Measurements from ENCODE around the gene CLIP3.
"Not testable (repeated sequence)": the region's sequence is repeated elsewhere in the genome, so short reads cannot be mapped to it uniquely, and the experiment has no call there.

Gene CLIP3

DNA sequence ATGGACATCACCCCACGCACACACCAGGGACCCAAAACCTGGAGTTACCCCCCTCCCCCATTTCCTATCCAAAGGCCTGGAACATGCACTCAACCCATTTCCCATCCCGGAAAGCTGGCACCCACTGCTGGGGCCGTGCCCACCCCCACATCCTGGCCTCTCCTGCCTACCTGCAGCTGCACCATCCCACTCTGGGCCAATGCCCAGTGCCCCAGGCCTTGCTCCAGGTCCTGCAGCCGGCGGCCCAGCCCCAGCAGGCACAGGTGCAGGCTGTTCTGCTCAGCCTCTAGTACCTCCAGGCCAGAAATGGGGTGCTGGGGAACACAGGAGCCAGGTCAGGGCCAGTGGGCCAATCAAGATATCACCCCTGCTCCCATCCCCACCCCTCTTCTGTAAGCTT, 25.7 kb downstream of the CLIP3 start:
- DNase-seq = no peak

DNA sequence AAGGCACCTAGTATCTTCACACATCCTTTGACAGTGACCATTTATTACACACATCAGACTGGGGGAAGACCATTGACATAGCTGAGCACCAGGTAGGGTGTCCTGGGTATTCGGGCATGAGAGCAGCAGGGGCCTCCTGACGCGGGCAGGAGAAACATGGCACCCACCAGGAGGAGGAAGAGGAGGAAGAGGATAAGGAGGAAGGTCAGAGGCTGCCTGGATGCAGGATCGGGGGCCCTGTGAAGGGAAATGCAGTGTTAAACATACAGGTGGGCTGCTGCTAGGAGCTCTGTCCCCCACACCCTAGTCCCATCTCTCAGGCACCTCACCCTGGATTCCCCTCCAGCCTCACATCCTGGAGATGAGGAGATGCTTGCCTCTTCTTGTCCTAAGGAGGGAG, 29.4 kb downstream of the CLIP3 start:
- DNase-seq = no peak

DNA sequence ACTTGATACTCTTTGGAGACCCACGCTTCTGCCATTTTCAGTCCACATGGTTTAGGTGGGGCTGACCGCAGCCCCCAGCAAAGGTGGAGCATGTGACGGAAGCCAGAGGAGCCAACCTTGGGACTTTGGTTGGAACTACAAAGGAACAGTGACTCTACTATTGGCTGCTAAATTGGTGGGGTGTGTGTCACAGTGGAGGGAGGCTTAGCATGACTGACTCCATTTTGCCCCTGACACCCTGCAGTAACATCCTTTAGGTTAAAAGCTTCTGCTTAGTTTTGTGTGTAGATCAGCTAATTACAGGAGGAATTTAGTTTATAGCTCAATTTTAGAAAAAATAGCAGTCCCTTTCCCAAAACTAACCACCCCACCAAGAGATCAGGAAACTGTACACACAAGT, 31.1 kb downstream of the CLIP3 start:
- DNase-seq = no peak

DNA sequence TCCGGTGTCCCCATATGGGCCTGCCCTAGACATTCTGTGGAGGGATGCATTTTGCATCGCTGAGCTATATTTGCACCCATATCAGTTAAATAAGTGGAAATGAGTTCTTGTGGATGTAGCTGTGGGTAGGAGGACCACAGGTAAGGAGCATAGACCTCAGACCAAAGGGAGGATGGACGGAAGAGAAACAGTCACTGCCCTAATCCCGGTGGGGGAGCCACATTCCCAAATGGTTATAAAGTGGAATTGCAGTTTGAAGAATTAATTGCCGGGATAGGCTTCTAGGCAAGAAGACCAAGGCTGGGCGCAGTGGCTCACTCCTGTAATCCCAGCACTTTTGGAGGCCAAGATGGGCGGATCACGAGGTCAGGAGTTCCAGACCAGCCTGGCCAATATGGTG, 35.9 kb downstream of the CLIP3 start:
- DNase-seq = no peak

DNA sequence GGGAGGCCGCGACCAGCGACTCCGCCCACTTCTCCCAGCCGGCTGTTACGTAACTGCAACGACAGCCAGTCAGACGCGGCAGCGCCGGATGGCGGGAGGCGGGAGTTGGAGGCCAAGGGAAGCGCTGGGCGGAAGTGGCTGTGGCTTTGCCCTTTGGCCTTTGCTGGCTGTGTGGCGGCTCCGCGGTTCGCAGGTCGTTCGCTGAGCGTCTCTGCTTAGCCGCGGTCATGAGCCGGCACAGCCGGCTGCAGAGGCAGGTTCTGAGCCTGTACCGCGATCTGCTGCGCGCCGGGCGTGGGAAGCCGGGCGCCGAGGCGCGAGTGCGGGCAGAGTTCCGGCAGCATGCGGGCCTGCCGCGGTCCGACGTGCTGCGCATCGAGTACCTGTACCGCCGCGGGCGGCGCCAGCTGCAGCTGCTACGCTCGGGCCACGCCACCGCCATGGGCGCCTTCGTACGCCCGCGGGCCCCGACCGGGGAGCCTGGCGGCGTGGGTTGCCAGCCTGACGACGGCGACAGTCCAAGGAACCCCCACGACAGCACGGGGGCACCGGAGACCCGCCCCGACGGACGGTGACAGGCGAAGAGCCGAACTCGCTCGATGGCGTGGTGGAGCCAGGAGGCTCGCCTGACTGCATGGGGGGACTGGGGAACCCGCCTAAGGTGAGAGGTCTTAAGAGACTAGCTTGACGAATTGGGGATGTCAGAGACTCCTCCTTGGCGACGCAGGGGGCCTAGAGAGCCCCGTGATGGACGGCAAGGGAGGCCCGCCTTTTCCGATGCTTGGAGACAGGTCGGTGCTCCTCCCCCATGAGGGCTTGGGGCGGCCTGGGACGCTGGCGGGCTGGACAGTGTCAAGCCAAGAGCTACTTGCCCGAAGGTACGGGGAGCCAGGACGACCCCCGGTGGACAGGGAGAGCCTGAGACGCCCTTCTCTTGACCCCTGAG, 37.4 kb downstream of the CLIP3 start, which contains the start of gene SDHAF1:
Gene SDHAF1 (plus strand): TSS at position 141 of the 946 bp plus-strand sequence. CDS start 87 bp downstream, at position 228.
- DNase-seq = peak; percentile 98

DNA sequence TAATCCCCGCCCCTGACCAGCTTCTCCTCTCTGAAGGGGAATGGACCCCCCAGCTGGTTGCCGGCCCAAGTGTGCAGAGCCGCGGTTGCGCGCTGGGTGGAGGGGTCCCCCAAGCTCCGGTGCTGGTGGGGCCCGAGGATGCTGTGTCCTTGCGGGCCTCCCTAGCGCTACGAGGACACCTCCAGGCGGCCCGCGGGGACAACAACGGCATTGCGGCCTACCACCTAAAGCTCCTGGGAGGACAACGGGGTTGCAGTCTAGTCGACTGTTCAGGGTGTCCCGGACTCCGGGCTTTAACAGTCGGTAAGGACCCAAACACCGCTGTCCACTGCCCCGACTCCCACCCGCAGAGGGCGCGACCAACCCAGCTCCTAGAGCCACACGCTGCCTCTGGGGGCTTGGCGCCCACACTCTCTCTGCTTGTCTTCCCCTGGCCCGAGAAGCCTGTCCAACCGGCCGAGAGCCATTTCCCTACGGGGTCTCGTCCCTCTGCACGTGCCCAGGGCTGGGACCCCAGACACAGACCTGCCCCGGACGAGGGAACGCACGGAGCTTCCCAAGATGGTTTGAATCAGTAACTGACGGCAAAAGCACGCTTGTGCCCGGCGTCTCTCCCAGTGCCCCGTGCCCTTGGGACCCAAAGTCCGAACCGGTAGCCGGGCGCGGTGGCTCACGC, 38.6 kb downstream of the CLIP3 start:
- DNase-seq = no peak

DNA sequence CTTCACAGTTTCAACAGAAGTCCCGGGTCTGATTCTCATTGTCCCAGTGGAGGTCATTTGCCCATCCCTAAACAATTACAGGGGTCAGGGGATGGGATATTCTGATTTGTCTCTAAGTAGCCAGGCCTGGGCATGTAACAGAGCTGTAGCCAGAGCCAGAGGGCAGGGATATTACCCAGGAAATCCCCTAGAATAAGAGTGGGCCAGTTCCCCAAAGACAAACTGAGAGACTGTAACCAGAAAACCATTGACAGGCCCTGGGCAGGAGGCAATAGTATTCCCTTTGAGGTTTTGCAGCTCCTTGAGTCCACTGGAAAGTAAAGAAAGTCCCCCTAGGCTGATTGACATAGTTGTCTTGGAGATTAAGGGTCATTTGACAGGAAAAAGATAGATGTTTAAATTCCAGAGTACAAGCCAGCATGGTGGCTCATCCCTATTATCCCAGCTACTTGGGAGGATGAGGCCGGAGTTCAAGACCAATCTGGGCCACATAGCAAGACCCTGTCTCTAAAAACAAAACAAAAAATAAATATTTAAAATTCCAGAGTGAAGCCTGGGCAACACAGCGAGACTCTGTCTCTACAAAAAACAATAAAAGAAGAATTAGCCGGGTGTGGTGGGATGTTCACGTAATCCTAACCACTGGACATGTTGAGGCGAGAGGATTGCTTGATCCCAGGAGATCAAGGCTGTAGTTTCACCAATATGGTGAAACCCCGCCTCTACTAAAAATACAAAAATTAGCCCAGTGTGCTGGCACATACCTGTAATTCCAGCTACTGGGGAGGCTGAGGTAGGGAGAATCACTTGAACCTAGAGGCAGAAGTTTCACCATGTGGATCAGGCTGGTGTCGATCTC, 39.5 kb downstream of the CLIP3 start:
- DNase-seq = no peak

DNA sequence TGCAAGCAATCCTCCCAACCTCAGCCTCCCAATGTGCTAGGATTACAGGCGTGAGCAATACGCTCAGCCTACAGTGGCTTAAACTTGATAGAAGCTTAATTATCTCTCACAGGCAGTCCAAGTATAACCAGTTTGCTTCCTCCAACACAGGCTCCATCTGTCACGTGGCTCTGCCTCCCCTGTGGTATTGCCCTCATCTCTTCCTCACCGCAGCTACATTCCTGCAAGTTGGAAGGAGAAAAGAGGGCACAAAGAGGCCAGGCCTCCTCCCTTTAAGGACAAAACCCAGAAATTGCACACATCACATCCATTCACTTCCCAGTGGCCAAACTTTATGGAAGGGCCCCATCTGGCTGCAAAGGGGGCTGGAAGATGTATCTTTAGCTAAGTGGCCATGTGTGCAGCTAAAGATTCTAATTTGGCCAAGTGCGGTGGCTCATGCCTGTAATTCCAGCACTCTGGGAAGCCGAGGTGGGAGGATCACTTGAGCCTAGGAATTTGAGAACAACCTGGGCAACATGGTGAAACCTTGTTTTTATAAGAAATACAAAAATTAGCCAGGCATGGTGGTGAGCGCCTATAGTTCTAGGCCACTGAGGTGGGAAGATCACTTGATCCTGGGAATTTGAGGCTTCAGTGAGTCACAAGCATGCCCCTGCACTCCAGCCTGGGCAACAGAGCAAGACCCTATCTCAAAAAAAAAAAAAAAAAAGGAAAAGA, 40.8 kb downstream of the CLIP3 start:
- no peak for DNase-seq

DNA sequence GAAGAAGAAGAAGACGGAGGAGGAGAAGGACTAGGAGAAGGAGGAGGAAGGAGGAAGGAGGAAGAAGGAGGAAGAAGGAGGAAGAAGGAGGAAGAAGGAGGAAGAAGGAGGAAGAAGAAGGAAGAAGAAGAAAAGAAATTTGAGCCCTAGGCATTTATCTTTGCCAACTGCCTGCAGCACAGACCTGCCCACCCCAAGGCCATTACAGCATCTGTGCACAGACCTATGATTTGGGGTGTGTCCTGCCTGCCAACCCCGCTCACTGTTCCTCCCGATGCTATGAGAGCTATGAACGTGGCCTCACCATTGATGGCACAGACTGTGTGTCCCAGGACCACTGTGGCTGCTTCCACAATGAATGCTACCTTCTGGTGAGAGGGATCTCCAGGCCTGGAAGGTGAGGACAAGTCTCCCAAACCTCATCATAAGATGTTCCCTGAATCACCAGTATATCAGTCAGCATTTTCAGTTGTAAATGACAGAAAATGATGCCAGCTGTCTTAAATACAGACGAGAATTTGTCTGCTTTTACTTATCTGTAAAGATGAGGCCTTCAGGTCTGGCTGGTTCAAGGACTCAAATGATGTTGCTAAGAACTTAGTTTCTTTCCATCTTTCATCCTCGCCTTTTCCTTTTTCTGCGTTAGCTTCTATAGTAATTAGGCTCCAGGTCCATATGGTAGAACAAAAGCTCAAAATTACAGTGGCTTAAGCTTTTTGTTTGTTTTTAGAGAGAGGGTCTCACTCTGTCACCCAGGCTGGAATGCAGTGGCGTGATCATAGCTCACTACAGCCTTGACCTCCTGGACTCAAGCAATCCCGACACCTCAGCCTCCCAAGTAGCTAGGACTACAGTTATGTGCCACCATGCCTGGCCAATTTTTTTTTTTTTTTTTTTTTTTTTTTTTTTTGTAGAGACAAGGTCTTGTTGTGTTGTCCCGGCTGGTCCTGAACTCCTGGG, 41.6 kb downstream of the CLIP3 start:
- no peak for DNase-seq

DNA sequence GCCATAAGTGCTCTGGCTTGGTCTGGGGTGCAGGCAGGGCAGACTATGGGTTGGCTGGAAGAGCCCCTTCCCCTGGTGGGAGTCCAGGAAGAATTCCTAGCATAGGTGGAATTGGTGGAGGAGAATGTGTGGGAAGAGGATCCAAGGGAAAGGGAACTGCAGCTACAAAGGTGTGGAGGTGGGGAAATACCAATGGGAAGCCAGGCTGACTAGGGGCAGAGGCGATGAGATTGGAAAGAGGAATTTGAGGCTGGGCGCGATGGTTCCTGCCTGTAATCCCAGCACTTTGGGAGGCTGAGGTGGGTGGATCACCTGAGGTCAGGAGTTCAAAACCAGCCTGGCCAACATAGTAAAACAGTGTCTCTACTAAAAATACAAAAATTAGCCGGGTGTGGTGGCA, 42.5 kb downstream of the CLIP3 start:
- no peak for DNase-seq

DNA sequence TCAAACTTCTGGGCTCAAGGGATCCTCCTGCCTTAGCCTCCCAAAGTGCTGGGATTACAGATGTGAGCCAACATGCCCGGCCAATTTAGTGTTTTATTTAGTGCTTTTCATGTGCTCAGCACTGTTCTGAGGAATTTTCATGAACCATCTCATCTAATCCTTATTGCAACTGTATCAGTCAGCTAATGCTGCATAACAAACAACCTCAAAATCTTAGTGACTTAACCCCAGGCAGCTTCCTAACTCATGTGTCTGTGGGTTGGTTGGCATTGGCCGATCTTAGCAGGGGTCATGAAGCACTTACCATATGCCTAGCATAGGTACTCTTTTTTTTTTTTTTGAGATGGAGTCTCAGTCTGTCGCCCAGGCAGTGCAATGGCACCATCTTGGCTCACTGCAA, 43.8 kb downstream of the CLIP3 start:
- no peak for DNase-seq

DNA sequence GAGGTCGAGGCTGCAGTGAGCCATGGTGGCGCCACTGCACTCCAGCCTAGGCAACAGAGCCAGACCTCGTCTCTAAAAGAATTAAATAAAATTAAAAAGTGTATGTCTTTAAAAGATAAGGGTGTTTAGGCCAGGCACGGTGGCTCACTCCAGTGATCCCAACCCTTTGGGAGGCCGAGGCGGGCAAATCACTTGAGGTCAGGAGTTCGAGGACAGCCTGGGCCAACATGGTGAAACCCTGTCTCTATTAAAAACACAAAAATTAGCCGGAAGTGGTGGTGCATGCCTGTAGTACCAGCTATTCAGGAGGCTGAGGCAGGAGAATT, 45.1 kb downstream of the CLIP3 start:
- no peak for DNase-seq

DNA sequence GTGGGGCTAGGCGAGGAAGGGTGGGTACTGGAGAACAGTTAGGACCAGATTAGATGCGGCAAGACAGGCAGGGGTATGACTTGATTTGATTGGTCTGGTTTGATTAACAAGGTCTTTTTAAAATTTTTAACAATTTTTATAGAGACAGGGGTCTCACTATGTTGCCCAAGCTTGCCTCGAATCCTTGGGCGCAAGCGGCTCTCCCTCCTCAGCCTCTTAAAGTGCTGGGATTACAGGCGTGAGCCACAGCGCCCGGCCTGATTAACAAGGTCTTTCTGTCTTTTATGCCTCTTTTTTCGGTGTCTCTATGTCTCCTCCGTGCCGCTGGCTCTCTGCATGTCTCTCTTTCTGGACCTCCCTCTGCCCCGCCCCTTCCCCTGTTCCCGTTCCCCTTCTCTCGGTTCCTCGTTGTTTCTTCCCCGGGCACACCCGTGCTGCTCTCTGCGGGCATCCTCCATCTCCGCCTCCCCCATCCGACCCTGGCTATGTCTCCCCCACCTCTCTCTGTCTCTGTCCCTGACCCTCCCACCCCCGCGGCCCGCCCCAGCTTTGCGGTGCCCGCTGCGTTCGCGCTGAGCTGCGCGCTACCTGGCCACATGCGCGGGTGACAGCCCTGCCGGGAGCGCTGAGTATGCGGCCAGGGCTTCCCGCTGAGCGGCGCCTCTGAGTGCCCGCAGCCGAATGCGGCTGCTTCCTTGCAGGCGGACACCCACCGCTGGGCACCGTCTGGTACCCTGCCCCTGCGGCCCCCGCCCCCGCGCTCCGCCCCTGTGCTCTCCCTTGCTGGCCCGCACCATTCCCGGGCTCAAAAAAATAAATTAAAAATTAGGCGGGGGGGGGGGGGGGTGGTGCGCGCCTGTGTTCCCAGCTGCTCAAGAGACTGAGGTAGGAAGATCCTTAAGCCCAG, 45.8 kb downstream of the CLIP3 start:
- DNase-seq = peak; percentile 68

DNA sequence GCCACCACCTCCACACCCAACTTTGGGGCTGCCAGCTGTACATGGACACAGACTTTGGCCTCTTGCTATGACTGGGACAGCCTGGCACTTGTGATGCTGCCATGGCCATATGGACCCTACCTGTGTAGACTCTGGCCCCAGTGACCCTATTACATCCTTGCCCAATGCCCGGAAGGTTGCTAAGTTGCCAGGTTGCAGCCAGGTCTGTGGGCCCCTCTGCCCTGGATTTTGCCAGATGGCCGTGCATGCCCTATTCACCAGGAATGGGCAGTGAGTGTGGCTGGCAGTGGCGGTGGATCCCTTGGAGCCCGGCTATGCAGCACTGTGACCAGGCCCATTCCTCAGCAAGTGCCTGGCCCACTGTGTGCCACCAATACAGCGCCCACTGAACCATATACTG, 46.6 kb downstream of the CLIP3 start:
- DNase-seq = no peak

DNA sequence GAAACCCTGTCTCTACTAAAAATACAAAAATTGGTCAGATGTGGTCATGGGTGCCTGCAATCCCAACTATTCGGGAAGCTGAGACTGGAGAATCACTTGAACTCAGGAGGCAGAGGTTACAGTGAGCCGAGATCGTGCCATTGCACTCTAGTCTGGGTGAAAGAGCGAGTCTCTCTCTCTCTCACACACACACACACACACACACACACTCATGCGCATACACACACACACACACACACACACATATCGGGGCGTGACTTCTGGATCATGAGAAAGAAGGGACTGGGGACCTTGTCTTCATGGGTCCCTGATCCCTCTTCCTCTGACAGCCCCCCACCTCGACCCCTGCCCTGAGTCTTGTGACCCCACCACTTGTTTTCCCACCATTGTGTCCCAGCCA, 49.5 kb downstream of the CLIP3 start:
- DNase-seq = no peak

DNA sequence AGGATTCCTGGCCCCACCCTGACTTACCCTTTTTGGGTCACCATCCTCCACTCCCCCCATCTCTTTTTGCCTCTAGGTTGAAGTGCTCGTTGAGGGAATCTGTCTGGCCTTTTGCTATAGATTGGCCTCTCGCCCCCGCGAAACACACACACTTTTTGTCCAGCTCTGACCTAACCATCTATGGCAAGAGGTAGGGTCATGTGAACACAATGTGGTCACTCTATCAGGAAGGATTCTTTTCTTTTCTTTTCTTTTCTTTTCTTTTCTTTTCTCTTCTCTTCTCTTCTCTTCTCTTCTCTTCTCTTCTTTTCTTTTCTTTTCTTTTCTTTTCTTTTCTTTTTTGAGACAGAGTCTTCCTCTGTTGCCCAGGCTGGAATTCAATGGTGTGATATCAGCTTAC, 51.7 kb downstream of the CLIP3 start:
- DNase-seq = not testable (repeated sequence)

DNA sequence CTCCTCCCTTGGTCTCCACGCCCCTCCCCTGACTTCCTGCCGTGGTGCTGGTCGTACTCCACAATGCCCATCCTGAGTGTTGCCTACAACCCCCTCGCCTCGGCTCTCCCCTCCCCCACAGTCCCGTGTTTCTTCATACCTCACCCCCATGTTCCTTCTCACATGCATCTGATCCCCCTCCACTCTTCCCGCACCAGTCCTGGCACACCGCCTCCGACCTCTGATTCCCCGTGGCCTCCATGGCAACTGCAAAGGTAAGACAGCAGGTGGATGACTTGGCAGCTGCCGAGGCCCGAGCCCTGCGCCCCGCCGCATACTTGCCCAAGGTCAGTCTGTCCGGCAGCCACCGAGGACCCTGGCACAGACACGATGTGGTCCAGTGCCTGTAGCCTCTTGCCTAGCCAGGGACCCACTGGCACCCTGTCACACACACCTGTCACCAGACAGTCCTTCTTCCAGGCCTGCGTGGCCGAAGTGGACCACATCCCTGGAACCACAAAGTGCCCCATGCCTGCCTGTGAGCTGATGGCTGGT, 53.8 kb downstream of the CLIP3 start:
- no peak for DNase-seq

DNA sequence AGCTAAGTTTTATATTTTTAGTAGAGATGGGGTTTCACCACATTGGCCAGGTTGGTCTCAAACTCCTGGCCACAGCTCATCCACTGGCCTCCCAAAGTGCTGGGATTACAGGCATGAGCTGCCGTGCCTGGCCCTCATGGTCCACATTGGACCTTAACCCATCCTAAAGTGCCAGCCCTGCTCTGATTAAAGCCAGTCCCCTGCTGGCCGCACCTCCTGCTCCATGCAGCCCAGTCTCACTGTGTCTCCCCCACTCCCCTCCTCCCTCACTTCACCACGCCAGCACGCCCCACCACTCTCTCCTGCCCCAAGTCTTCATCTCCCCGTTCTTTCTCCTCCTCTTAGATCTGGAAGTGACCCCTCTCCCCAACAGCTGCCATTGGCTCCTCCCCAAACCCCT, 54.4 kb downstream of the CLIP3 start:
- DNase-seq = no peak

DNA sequence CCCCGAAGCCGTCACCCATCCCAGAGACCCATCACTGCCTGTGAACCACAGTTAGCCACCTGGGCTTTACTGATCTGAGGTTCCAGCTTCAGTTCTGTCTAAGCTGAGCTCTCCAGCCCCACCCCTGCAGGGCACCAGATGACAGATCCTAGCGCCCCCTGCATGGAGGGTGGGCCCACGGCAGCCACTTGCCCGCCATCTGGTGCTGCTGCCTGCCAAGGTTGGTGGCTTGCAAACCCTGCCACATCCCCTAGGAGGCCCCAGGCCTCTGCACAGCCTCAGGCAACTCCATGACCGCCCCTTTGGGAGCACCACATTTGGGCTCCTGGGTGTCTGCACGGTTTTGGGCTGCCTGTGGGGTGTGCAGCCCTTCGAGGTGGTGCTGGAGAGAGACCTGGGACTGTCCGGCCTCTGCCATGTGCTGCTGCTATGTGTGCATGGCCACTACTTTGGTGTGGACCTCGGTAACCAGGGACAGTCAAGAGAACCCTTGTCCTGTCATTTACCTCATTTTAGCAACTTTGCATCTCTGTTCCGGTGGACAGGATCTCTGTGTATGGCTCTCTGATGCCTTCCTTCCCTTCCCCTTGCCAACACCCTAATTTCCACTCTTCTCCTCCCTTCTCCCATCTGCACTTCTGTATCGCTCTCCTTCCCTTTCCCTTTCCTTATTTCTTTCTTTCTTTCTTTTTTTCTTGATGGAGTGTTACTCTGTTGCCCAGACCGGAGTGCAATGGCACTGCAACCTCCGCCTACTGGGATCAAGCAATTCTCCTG, 55.0 kb downstream of the CLIP3 start:
- DNase-seq = no peak
